NCI-H146 treated with DMSO at 0.1 percent for 48 hours (cell line): ENCODE results near the gene CD52.
"Not testable (repeated sequence)": the region's sequence is repeated elsewhere in the genome, so short reads cannot be mapped to it uniquely, and the experiment has no call there.

ENCODE experiments used
- DNase-seq: peaks from one replicate; lab custom pipeline; 2025; ENCODE audit not compliant: unreplicated experiment; lab: John Stamatoyannopoulos, UW

The CD52 gene

GRCh38 chr1:26283871-26284596, 33.7 kb upstream of the CD52 start:
- no peak for DNase-seq

DNA sequence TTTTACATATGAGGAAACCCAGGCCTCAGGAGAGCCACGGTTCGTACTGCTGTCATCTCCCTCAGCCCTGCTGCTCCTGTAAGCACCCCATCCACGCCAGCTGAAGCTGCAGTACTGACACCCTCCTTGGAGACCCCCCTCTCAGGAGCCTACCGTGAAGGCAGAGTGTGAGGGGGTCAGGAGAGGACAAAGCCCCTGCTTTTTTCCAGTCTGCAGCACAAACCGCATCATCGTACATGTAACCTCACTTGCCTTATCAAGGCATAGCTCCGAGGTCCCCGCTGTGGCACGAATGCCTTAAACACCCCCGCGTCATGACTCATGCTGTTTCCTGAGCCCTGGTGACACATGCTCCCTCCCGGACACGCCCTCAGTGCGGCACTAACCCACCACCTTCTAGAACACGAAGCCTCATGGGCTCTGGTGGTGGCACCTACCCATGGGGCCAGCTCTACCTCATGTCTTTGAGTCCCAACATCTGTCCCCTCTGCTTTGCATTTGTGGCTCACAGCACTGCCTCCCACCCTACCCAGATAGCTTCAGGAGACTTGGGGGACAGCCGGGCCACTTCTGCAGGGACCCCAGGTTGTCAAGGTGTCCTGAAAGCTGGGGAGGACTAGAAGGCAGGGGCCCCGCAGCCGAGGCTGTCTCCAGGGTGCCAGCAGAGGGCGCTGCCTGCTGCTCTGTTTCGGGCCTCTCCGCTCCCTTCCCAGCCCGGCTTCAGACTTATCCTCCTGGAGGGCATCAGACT, 33.0 kb upstream of the CD52 start:
- DNase-seq, result no peak

- DNase-seq, result no peak
Observed at GRCh38 chr1:26285366-26286063, 32.2 kb upstream of the CD52 start.

DNA sequence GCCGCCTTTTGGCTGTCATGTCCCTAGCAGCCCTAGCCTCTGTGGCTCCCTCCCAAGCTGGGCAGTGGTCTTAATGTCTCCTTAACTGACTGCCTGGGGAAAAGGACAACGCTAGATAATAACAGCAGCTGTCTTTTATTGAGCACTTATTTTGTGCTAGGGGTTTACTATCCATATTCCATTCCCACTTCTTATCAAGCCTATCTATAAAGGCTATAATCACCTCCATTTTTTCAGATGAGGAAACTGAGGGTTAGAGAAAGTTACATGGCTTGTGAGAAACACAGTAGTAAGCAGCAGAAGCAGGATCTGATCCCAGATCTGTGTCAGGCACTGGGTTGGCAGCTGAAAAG, 31.7 kb upstream of the CD52 start:
- no peak for DNase-seq

GRCh38 chr1:26287033-26287711, 30.6 kb upstream of the CD52 start:
- DNase-seq, result no peak

GRCh38 chr1:26287811-26288210, 29.9 kb upstream of the CD52 start:
- no peak for DNase-seq

DNA sequence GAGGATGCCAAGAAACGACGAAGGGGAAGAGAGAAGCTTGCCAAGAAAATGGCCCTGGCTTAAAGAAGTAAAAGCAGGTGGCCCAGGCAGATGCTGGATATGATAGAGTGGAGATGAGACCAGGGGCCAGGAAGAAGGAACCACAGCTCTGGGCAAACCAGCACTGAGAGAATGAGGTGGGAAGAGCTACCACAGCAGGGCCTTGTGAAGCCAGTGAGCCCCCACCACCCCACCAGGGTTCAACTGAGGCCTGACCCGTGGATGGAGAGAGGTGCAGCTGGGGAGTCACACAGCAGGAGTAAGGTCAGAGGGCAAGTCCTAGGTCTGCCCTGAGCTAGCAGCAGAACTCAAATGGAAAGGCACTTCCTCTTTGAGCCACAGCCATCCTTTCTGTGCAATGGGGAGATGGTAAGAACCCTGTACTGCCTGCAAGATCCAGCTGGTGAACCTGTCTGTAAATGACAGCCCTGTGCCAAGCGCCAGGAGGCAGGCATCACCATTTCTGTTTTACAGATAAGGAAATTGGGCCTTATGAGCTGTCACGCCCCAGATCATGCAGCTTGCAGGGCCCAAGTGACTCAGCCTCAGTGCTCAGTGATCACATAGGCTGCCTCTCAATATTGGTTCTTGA, 29.3 kb upstream of the CD52 start:
- DNase-seq, result no peak

DNA sequence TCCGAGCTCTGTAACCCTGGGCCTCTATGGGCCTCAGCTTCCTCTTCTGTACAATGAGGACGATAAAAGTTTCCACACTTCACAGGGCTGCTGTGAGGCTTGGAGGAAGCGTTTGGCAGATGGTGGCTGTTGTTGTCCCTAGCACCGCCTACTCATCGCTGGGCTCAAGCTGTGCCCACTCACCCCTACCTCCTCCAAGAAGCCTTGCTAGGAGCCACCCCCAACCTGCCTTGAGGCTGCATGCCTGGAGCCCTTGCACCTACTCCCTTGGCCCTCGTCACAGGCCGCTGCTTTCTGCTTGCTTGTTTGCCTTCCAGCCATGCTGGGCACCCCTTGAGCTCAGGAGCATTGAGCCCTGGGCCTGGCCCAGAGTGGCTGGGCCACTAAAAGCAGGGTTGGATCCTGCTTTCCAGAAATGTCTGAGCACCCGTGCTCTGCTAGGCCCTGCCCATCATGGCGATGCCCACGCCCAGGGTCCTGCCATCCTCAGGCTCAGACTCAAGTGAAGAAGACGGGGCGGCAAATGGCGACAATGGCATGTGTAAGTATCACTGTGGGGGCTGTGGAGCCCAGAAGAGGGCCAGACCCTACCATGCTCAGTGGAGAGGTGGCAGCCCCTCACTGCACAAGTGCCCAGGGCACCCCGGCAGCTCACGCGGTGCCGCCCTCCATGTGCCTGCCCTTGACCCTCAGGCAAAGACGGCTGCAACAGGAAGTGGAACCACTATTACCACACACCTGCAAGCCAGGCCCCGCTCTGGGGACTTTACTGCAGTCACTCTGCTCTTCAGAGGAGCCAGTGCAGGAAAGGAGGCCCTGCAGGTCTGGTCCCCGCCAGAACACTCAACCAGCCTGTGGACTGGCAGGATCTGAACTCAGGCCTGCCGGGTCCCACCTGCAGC, 28.3 kb upstream of the CD52 start:
- DNase-seq, result no peak

DNA sequence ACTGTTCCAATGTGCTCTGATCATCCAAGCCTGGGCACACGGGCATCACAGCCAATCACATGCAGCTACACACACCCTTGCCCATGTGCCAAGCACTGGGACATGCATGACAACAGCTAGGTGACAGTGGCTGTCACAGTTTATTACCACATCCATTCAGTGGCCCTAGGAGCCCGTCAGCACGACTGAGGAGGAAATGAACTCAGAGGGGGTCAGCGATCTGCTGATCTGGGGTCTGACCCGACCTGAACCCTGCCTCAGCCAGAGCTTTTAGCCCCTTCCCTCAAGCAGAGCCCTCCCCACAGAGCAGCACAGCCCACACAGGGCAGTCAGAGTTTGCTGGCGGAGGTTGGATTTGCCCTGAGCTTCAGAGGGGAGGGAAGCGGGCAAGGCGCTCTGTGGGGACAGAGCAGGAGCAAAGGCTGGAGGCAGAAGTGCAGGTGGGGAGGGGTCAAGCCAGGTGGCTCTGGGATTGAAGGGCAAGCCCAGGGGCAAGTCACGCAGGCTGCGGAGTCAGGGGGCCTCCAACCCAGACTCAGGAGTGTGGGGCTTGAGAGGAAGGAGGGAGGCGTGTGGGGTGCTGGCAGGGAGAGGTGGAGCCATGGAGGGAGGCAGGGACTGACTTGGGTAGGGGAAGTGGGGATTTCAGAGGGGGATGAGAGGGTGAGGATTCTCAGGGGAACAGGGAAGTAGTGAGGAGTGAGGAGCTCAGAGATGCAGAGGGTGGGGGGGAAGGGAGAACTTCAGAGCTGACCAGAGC, 27.5 kb upstream of the CD52 start:
- DNase-seq, result no peak

- DNase-seq, result no peak
Observed at GRCh38 chr1:26290882-26291261, 26.9 kb upstream of the CD52 start.

GRCh38 chr1:26291433-26291832, 26.3 kb upstream of the CD52 start:
- no peak for DNase-seq

GRCh38 chr1:26291939-26292338, 25.8 kb upstream of the CD52 start:
- DNase-seq, result no peak

DNA sequence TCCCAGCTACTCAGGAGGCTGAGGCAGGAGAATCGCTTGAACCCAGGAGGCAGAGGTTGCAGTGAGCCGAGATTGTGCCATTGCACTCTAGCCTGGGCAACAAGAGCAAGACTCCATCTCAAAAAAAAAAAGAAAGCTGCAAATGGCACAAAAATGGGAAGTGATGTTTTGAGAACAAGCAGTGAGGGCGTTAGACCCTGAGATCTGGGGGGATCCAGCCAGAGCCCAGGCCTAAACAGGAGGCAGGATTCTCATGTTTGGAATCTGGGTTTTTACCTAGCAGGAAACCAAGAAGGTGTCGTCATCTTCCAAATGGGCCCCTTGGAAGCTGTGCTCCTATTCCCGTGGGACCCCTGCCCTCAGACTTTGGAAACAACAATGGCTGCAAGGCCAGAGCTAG, 25.0 kb upstream of the CD52 start:
- not testable (repeated sequence) for DNase-seq

DNA sequence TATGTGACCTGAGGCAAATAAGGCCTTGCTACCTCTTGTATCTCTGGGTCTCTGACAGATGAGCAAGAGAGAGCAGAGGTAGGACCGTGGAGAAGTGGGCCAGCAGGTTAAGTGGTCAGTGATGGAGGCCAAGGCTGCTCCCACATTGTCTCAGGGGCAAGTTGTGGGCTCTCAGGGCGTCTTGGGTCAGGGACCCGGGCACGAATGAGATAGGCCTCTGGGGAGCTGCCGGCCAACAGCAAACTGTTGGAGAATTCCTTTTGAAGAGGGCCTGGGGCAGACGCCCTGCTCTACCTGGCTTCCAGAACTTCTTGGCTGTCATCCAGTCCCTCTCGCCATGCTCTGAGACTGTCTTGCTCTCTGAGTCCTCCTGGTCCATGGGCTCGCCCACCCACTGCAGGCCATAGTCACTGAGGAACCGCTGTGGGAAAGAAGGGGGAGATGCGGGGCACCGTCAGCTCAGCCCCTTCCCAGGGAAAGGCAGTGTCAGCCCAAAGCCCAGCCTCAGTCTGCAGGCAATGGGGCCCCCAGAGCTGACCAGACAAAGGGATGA, 23.8 kb upstream of the CD52 start:
- DNase-seq, result no peak

DNA sequence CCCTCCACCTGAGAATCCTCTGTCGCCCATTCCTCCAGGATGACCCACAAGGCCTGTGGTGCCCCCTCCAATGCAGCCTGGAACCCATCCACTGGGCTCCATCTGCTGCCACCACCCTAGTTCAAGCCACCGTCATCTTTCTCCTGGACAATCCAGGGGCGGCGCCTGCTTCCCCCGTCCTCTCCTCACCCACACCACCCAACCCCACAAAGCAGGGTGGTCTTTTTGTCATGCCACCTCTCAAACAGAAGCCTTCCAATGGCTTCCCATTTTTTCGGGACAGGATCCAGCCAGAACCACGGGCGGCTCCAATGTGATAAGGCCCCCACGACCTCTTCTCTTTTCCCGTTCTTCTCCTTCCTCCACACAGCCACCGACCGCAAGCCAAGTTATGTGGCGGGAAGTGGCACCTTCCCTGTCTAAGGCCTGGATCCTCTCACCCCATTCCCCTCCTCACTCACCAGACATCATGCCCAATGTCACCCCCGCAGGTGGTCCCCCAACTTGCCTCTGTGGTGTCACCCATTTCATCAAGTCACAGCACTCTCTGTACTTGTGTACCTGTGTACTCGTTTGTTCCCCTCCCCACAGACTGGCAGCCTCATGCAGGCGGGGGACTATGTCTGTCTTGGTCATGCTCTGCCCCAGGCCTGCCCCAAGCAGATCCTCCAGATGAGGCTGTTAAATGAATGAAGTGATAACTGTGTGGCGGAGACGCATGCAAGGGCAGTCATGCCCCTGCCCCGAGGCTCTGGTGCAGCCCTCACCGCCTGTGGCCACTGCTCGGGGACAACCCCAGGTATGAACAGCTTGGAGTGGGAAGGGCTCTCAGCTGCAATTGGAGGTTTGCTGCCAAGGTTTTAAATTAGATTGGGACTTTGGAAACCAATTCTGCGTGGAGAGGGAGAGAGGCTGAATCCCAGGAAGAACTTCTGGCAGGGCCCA, 22.3 kb upstream of the CD52 start:
- DNase-seq, result no peak

GRCh38 chr1:26296340-26297056, 21.3 kb upstream of the CD52 start:
- no peak for DNase-seq

- DNase-seq, result no peak
Observed at GRCh38 chr1:26297057-26297790, 20.5 kb upstream of the CD52 start.
